ENCODE data around the gene SBF2. TPM values are rescaled to one million over a fixed set of nuclear protein-coding genes. Genes with fewer than 3 reads are reported as not detected.
"Not testable (repeated sequence)": the region's sequence is repeated elsewhere in the genome, so short reads cannot be mapped to it uniquely, and the experiment has no call there.

The SBF2 gene
- total and polyA plus RNA-seq, 2 donors (not counting 1 experiment from before 2014, with no cell fraction given) = 5.6 to 17.7 TPM

DNA sequence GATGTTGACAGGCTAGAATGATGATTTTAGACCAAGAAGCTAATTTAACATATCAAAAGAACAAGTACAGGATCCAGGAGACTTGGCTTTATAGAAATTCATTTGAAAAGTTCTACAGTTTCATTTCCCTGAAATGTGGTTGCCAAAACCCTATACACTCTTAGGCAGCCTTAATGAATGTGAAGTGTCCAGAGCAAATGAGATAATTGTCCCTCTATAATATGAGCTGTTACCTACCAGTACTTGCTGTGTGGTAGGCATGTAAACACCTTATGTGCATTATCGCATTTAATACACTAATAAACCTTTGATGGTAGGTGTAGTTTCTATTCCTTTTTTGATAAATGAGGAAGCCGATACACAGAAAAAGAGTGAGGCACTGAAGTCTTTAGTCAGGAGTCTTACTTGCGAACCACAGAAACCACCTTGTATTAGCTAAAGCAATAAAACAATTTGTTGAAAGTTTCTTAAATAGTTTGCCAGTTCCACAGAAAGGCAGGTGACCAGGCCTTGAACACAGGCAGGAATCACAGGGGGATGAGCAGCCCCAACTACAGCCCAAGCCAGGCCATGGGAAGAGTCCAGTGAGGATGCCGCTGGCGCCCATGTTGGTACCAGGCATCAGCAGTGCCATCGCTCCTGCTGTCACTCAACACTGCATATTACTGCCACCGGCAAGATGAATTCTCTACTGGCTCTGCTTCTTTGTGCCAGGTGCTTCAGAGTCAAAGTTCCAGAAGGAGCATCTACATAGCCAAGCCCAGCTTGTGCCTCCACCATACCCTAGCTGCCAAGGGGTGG is 548.4 kb downstream of the SBF2 start:
- H3K27ac Mint-ChIP-seq = peak overlapping the region; percentile 78
- Histone ChIP-seq H3K79me2 (ENCODE audit: control insufficient read depth, insufficient read depth, low read length) (peaks cover 73% of the 10 kb centered on the region), H3K9ac (ENCODE audit: low read length) (peak overlapping the region; percentile 28), H3K4me3 (ENCODE audit: control extremely low read depth in 1 of 5, extremely low read depth in 1 of 5, insufficient read depth in 1 of 5, low read depth in 2 of 5, low read length in 4 of 5) (peak overlapping the region in 3 of 5 experiments; percentile 7 to 42 (median 10)), H3K27me3 (replicated peaks in 1 of 4; ENCODE audit: control extremely low read depth in 1 of 4, control insufficient read depth in 3 of 4, insufficient read depth in 4 of 4, low read length in 3 of 4) (no peaks in the 10 kb centered on the region), H4K20me1 (ENCODE audit: control insufficient read depth, insufficient read depth, low read length, poor library complexity, severe bottlenecking) (peaks cover 1% of the 10 kb centered on the region), H3K27ac (ENCODE audit: low read length in 2 of 2) (peak overlapping the region; percentile 86 to 87), H3K4me1 (ENCODE audit: control insufficient read depth in 2 of 2, insufficient read depth in 2 of 2, low read length in 2 of 2) (peaks cover 49 to 52% of the 10 kb centered on the region in 2 donors), H2AFZ (ENCODE audit: insufficient read depth, low read depth, low read length, poor library complexity, severe bottlenecking) (no peak overlapping the region), H3K9me3 (ENCODE audit: control extremely low read depth in 1 of 3, control insufficient read depth in 2 of 3, insufficient read depth in 1 of 3, low read length in 2 of 3) (no peaks in the 10 kb centered on the region), H3K36me3 (replicated peaks in 1 of 2; ENCODE audit: control extremely low read depth in 1 of 2, control insufficient read depth in 1 of 2, extremely low read depth in 1 of 2, insufficient read depth in 2 of 2, low read length in 1 of 2) (peaks cover 10 to 71% of the 10 kb centered on the region in 2 experiments), H3K4me2 (replicated peaks; ENCODE audit: low read depth, low read length, poor library complexity, severe bottlenecking) (peak overlapping the region; percentile 64)
- H3K27me3 Mint-ChIP-seq = no peaks in the 10 kb centered on the region
- ChIA-PET POLR2A (interaction anchor here (0.6 to 5.6 kb wide), 14 partner anchors 10 to 572 kb away, joined by 3 to 38 read pairs (median 4); partner anchors contain the start of gene ZNF143), CTCF (interaction anchor here (0.7 to 9.5 kb wide), 21 partner anchors 8 to 562 kb away, joined by 3 to 226 read pairs (median 7); no protein-coding TSS in a partner anchor)
- peaks cover 60% of the 10 kb centered on the region for H3K4me1 Mint-ChIP-seq
- WGBS (ENCODE audit: insufficient coverage) = 59% methylated on average over 4 of the region's 7 CpGs
- no peaks in the 10 kb centered on the region for H3K9me3 Mint-ChIP-seq (ENCODE audit: insufficient read depth)
- DNase-seq (peak; percentile 85), ATAC-seq (ENCODE audit: low read depth) (peak; percentile 66)
- peak overlapping the region; percentile 62 for H3K4me3 Mint-ChIP-seq
- TF ChIP-seq EZH2 (IDR thresholded peaks at IDR 0.05; ENCODE audit: borderline replicate concordance, insufficient read depth, low read depth, low read length, poor library complexity, severe bottlenecking) = no peak
- TF ChIP-seq, protein P1, sequence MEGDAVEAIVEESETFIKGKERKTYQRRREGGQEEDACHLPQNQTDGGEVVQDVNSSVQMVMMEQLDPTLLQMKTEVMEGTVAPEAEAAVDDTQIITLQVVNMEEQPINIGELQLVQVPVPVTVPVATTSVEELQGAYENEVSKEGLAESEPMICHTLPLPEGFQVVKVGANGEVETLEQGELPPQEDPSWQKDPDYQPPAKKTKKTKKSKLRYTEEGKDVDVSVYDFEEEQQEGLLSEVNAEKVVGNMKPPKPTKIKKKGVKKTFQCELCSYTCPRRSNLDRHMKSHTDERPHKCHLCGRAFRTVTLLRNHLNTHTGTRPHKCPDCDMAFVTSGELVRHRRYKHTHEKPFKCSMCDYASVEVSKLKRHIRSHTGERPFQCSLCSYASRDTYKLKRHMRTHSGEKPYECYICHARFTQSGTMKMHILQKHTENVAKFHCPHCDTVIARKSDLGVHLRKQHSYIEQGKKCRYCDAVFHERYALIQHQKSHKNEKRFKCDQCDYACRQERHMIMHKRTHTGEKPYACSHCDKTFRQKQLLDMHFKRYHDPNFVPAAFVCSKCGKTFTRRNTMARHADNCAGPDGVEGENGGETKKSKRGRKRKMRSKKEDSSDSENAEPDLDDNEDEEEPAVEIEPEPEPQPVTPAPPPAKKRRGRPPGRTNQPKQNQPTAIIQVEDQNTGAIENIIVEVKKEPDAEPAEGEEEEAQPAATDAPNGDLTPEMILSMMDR (IDR thresholded peaks at IDR 0.05) = no peak
- intact Hi-C loops (cut with micrococcal nuclease) = loop anchor here (5.0 kb wide), 1 partner anchor 33 kb away; no protein-coding TSS in a partner anchor

DNA sequence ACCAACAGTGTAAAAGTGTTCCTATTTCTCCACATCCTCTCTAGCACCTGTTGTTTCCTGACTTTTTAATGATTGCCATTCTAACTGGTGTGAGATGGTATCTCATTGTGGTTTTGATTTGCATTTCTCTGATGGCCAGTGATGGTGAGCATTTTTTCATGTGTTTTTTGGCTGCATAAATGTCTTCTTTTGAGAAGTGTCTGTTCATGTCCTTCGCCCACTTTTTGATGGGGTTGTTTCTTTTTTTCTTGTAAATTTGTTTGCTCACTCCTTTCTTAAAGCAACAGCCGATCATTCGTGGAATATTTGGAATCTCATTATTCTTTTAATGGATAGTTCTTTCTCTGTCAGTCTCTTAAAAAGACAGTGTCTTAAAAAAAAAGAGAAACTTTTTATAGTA is 550.5 kb downstream of the SBF2 start:
- peak overlapping the region; percentile 63 for H3K27ac Mint-ChIP-seq
- H3K36me3 ChIP-seq (replicated peaks in 1 of 2; ENCODE audit: control extremely low read depth in 1 of 2, control insufficient read depth in 1 of 2, extremely low read depth in 1 of 2, insufficient read depth in 2 of 2, low read length in 1 of 2) = peaks cover 17 to 73% of the 10 kb centered on the region in 2 experiments
- no CpG with 5 or more reads among the region's 3 CpGs for WGBS (ENCODE audit: insufficient coverage)

More for the DNA sequence above, 550.5 kb downstream of the SBF2 start:
- H3K9me3 ChIP-seq (ENCODE audit: control extremely low read depth in 1 of 3, control insufficient read depth in 2 of 3, insufficient read depth in 1 of 3, low read length in 2 of 3); H3K9me3 Mint-ChIP-seq (ENCODE audit: insufficient read depth); H3K4me3 Mint-ChIP-seq; DNase-seq; H2AFZ ChIP-seq (ENCODE audit: insufficient read depth, low read depth, low read length, poor library complexity, severe bottlenecking); H3K4me3 ChIP-seq (ENCODE audit: control extremely low read depth in 1 of 5, extremely low read depth in 1 of 5, insufficient read depth in 1 of 5, low read depth in 2 of 5, low read length in 4 of 5); CTCF ChIA-PET; H3K9ac ChIP-seq (ENCODE audit: low read length); ATAC-seq (ENCODE audit: low read depth); H3K27me3 Mint-ChIP-seq; H4K20me1 ChIP-seq (ENCODE audit: control insufficient read depth, insufficient read depth, low read length, poor library complexity, severe bottlenecking); intact Hi-C loops (cut with micrococcal nuclease); H3K27me3 ChIP-seq (replicated peaks in 1 of 4; ENCODE audit: control extremely low read depth in 1 of 4, control insufficient read depth in 3 of 4, insufficient read depth in 4 of 4, low read length in 3 of 4); H3K4me2 ChIP-seq (replicated peaks; ENCODE audit: low read depth, low read length, poor library complexity, severe bottlenecking): not testable (repeated sequence)
- peak overlapping the region in 1 of 2 donors; percentile 86 for H3K27ac ChIP-seq (ENCODE audit: low read length in 2 of 2)
- peaks cover 71% of the 10 kb centered on the region for H3K4me1 Mint-ChIP-seq
- H3K4me1 ChIP-seq (ENCODE audit: control insufficient read depth in 2 of 2, insufficient read depth in 2 of 2, low read length in 2 of 2) = peaks cover 65 to 68% of the 10 kb centered on the region in 2 donors
- peaks cover 74% of the 10 kb centered on the region for H3K79me2 ChIP-seq (ENCODE audit: control insufficient read depth, insufficient read depth, low read length)
- POLR2A ChIA-PET = interaction anchor here (0.6 kb wide), 1 partner anchor 129 kb away, joined by 3 read pairs; no protein-coding TSS in a partner anchor

Measured in B cell (primary cell).